Measurements from ENCODE around the gene NQO2. TPM values are rescaled to one million over a fixed set of nuclear protein-coding genes. Genes with fewer than 3 reads are reported as not detected.
"Not testable (repeated sequence)": the region's sequence is repeated elsewhere in the genome, so short reads cannot be mapped to it uniquely, and the experiment has no call there.

NQO2 gene
- total RNA-seq, 1 donor: 14.5 TPM

- H3K4me3 ChIP-seq (ENCODE audit: low read length); H3K9me3 ChIP-seq (ENCODE audit: low read depth, low read length); H3K27me3 ChIP-seq (ENCODE audit: insufficient read depth, low read length): not testable (repeated sequence)
- H3K4me1 ChIP-seq (ENCODE audit: insufficient read depth, low read length): peaks cover 15% of the 10 kb centered on the region
These were observed 48.3 kb downstream of the NQO2 start for GRCh38 chr6:3048009-3048408.

- Histone ChIP-seq H3K9me3 (ENCODE audit: low read depth, low read length) (no peaks in the 10 kb centered on the region), H3K4me1 (ENCODE audit: insufficient read depth, low read length) (peaks cover 24% of the 10 kb centered on the region), H3K27me3 (ENCODE audit: insufficient read depth, low read length) (no peaks in the 10 kb centered on the region), H3K4me3 (ENCODE audit: low read length) (peak overlapping the region; percentile 60)
These were observed 53.0 kb downstream of the NQO2 start for GRCh38 chr6:3052481-3053230.

GRCh38 chr6:3053231-3053508 is 53.5 kb downstream of the NQO2 start:
- Histone ChIP-seq H3K9me3 (ENCODE audit: low read depth, low read length) (no peaks in the 10 kb centered on the region), H3K4me1 (ENCODE audit: insufficient read depth, low read length) (peaks cover 24% of the 10 kb centered on the region), H3K4me3 (ENCODE audit: low read length) (peak overlapping the region; percentile 60), H3K27me3 (ENCODE audit: insufficient read depth, low read length) (no peaks in the 10 kb centered on the region)

GRCh38 chr6:3054229-3055157 is 54.8 kb downstream of the NQO2 start:
- not testable (repeated sequence) for H3K9me3 ChIP-seq (ENCODE audit: low read depth, low read length); H3K27me3 ChIP-seq (ENCODE audit: insufficient read depth, low read length); H3K4me3 ChIP-seq (ENCODE audit: low read length)
- H3K4me1 ChIP-seq (ENCODE audit: insufficient read depth, low read length): peaks cover 24% of the 10 kb centered on the region

- H3K27me3 ChIP-seq (ENCODE audit: insufficient read depth, low read length); H3K4me3 ChIP-seq (ENCODE audit: low read length); H3K9me3 ChIP-seq (ENCODE audit: low read depth, low read length): not testable (repeated sequence)
- peaks cover 24% of the 10 kb centered on the region for H3K4me1 ChIP-seq (ENCODE audit: insufficient read depth, low read length)
These were observed 55.4 kb downstream of the NQO2 start for GRCh38 chr6:3055158-3055499.

GRCh38 chr6:3057063-3057770 is 57.5 kb downstream of the NQO2 start:
- peaks cover 24% of the 10 kb centered on the region for H3K4me1 ChIP-seq (ENCODE audit: insufficient read depth, low read length)
- H3K27me3 ChIP-seq (ENCODE audit: insufficient read depth, low read length): no peaks in the 10 kb centered on the region
- H3K9me3 ChIP-seq (ENCODE audit: low read depth, low read length): no peaks in the 10 kb centered on the region
- no peak overlapping the region for H3K4me3 ChIP-seq (ENCODE audit: low read length)

- H3K27me3 ChIP-seq (ENCODE audit: insufficient read depth, low read length): no peaks in the 10 kb centered on the region
- no peaks in the 10 kb centered on the region for H3K9me3 ChIP-seq (ENCODE audit: low read depth, low read length)
- no peak overlapping the region for H3K4me3 ChIP-seq (ENCODE audit: low read length)
These were observed 59.3 kb downstream of the NQO2 start for GRCh38 chr6:3058957-3059356.

GRCh38 chr6:3060092-3060491 is 60.4 kb downstream of the NQO2 start:
- H3K9me3 ChIP-seq (ENCODE audit: low read depth, low read length); H3K4me3 ChIP-seq (ENCODE audit: low read length); H3K27me3 ChIP-seq (ENCODE audit: insufficient read depth, low read length): not testable (repeated sequence)
- peaks cover 12% of the 10 kb centered on the region for H3K4me1 ChIP-seq (ENCODE audit: insufficient read depth, low read length)

More at GRCh38 chr6:3058957-3059356, 59.3 kb downstream of the NQO2 start:
- peaks cover 11% of the 10 kb centered on the region for H3K4me1 ChIP-seq (ENCODE audit: insufficient read depth, low read length)

GRCh38 chr6:3061501-3061941 is 61.8 kb downstream of the NQO2 start:
- H3K27me3 ChIP-seq (ENCODE audit: insufficient read depth, low read length): no peaks in the 10 kb centered on the region
- no peak overlapping the region for H3K4me3 ChIP-seq (ENCODE audit: low read length)
- H3K9me3 ChIP-seq (ENCODE audit: low read depth, low read length): no peaks in the 10 kb centered on the region
- H3K4me1 ChIP-seq (ENCODE audit: insufficient read depth, low read length): peaks cover 7% of the 10 kb centered on the region

GRCh38 chr6:3063340-3063732 is 63.6 kb downstream of the NQO2 start:
- Histone ChIP-seq H3K4me1 (ENCODE audit: insufficient read depth, low read length) (peaks cover 15% of the 10 kb centered on the region), H3K4me3 (ENCODE audit: low read length) (peak overlapping the region; percentile 73)
- H3K27me3 ChIP-seq (ENCODE audit: insufficient read depth, low read length); H3K9me3 ChIP-seq (ENCODE audit: low read depth, low read length): not testable (repeated sequence)

GRCh38 chr6:3063733-3064700 is 64.3 kb downstream of the NQO2 start:
- Histone ChIP-seq H3K4me3 (ENCODE audit: low read length) (peak overlapping the region; percentile 73), H3K9me3 (ENCODE audit: low read depth, low read length) (no peaks in the 10 kb centered on the region), H3K27me3 (ENCODE audit: insufficient read depth, low read length) (no peaks in the 10 kb centered on the region), H3K4me1 (ENCODE audit: insufficient read depth, low read length) (peaks cover 15% of the 10 kb centered on the region)

- Histone ChIP-seq H3K27me3 (ENCODE audit: insufficient read depth, low read length) (no peaks in the 10 kb centered on the region), H3K4me1 (ENCODE audit: insufficient read depth, low read length) (peaks cover 31% of the 10 kb centered on the region), H3K9me3 (ENCODE audit: low read depth, low read length) (no peaks in the 10 kb centered on the region), H3K4me3 (ENCODE audit: low read length) (peak within 1 kb of the TSS; percentile 88)
These were observed 68.9 kb downstream of the NQO2 start, which contains the start of gene RIPK1 for GRCh38 chr6:3068329-3069214. Gene RIPK1 (plus strand): TSS chr6:3068494. CDS start chr6:3076824, 8,330 bp downstream.

All from mononuclear cell (primary cell).